ENCODE data around the gene FRYL.

GRCh38 chr4:48645225-48645794, 134.8 kb downstream of the FRYL start:
- TF ChIP-seq CTCF (conservative IDR thresholded peaks at IDR 0.05): no peak
- no peak for TF ChIP-seq EZH2 (IDR thresholded peaks at IDR 0.05; ENCODE audit: low read depth)

Data from PC-9 (cell line).